Activated naive CD4-positive, alpha-beta T cell treated with anti-CD3 and anti-CD28 coated beads for 36 hours (primary cell): ENCODE measurements around the gene CALHM5. TPM values are rescaled to one million over a fixed set of nuclear protein-coding genes. Genes with fewer than 3 reads are reported as not detected.

ENCODE experiments used
- CTCF ChIA-PET: fragments of 350-600 bp; sonication (Branson Sonifier 250); formaldehyde crosslinking; loops from one replicate; lab custom pipeline; 2021; ENCODE audit warnings: antibody characterized with exemption; lab: Charles Lee
- DNase-seq: peaks from one replicate; pipeline ENCODE4 v3.0.0-alpha.2; 2020
- H3K27ac Mint-ChIP-seq: one replicate; pipeline ENCODE4 v1.8.0; 2021; ENCODE audit warnings: mild to moderate bottlenecking, mixed read lengths
- H3K27me3 Mint-ChIP-seq: one replicate; pipeline ENCODE4 v1.8.0; 2021; ENCODE audit warnings: low read depth, mixed read lengths
- H3K36me3 Mint-ChIP-seq: one replicate; pipeline ENCODE4 v1.8.0; 2021; ENCODE audit warnings: low read depth, mixed read lengths
- H3K4me1 Mint-ChIP-seq: one replicate; pipeline ENCODE4 v1.8.0; 2021; ENCODE audit warnings: low read depth, mixed read lengths
- H3K4me3 Mint-ChIP-seq: one replicate; pipeline ENCODE4 v1.8.0; 2021; ENCODE audit warnings: mild to moderate bottlenecking, moderate library complexity, mixed read lengths
- H3K9me3 Mint-ChIP-seq: one replicate; pipeline ENCODE4 v1.8.0; 2021; ENCODE audit warnings: mixed read lengths
- intact Hi-C: fragments of 100-400 bp; cut with micrococcal nuclease; formaldehyde crosslinking; loops from one replicate; pipeline ENCODE4 v1.15.1; 2023
- total RNA-seq, 2 experiments: library from RNA; stranded (reverse); gene quantifications; one replicate each; pipeline ENCODE4 v1.2.3, GENCODE V29; 2021

Gene CALHM5
- total RNA-seq = not detected

GRCh38 chr6:116511424-116512110, at the start of gene CALHM5:
Gene CALHM5, plus strand, starts transcription at chr6:116511639. Its CDS starts 58 bp downstream, at chr6:116511697.
- H3K9me3 Mint-ChIP-seq = peaks cover 4% of the 10 kb centered on the region
- H3K27me3 Mint-ChIP-seq = no peaks in the 10 kb centered on the region
- no peak within 1 kb of the TSS for H3K4me3 Mint-ChIP-seq
- H3K27ac Mint-ChIP-seq = no peak within 1 kb of the TSS
- no peaks in the 10 kb centered on the region for H3K36me3 Mint-ChIP-seq
- intact Hi-C loops = no loop called here
- CTCF ChIA-PET = interaction anchor here (1.2 to 1.6 kb wide), 2 partner anchors 13 to 224 kb away, joined by 3 to 4 read pairs; no protein-coding TSS in a partner anchor
- DNase-seq = no peak
- H3K4me1 Mint-ChIP-seq = no peaks in the 10 kb centered on the region

- DNase-seq = peak; percentile 54
- peaks cover 20% of the 10 kb centered on the region for H3K4me1 Mint-ChIP-seq
- no peak overlapping the region for H3K27ac Mint-ChIP-seq
- H3K9me3 Mint-ChIP-seq = no peaks in the 10 kb centered on the region
- H3K36me3 Mint-ChIP-seq = no peaks in the 10 kb centered on the region
- H3K4me3 Mint-ChIP-seq = peak overlapping the region; percentile 56
- peaks cover 22% of the 10 kb centered on the region for H3K27me3 Mint-ChIP-seq
- CTCF ChIA-PET = interaction anchor here (0.6 to 1.4 kb wide), 2 partner anchors 42 to 60 kb away, joined by 3 to 4 read pairs; no protein-coding TSS in a partner anchor
- intact Hi-C loops = loop anchor here (1.0 to 10.0 kb wide), 5 partner anchors 18 to 451 kb away; partner anchors contain the start of genes DSE and NT5DC1
Observed at GRCh38 chr6:116461932-116462885, 49.2 kb upstream of the CALHM5 start.

- CTCF ChIA-PET = interaction anchor here (0.7 to 1.4 kb wide), 4 partner anchors 18 to 175 kb away, joined by 3 to 4 read pairs (median 4); no protein-coding TSS in a partner anchor
- Mint-ChIP-seq H3K4me3 (no peak overlapping the region), H3K4me1 (peaks cover 20% of the 10 kb centered on the region), H3K27ac (no peak overlapping the region), H3K9me3 (no peaks in the 10 kb centered on the region), H3K36me3 (no peaks in the 10 kb centered on the region), H3K27me3 (peaks cover 22% of the 10 kb centered on the region)
- no peak for DNase-seq
- intact Hi-C loops = loop anchor here (2.0 to 10.0 kb wide), 4 partner anchors 91 to 452 kb away; partner anchors contain the start of genes DSE and NT5DC1
Observed at GRCh38 chr6:116463301-116463700, 48.1 kb upstream of the CALHM5 start.

- Mint-ChIP-seq H3K4me3 (no peak overlapping the region), H3K27ac (no peak overlapping the region), H3K4me1 (peaks cover 20% of the 10 kb centered on the region), H3K36me3 (no peaks in the 10 kb centered on the region), H3K27me3 (peaks cover 19% of the 10 kb centered on the region), H3K9me3 (no peaks in the 10 kb centered on the region)
- CTCF ChIA-PET = interaction anchor here (0.8 kb wide), 1 partner anchor 21 kb away, joined by 5 read pairs; no protein-coding TSS in a partner anchor
- intact Hi-C loops = loop anchor here (10.0 kb wide), 1 partner anchor 360 kb away; the partner anchor contains the start of gene NT5DC1
- no peak for DNase-seq
Observed at GRCh38 chr6:116465246-116465645, 46.2 kb upstream of the CALHM5 start.

- H3K27me3 Mint-ChIP-seq = peaks cover 12% of the 10 kb centered on the region
- intact Hi-C loops = loop anchor here (10.0 kb wide), 1 partner anchor 362 kb away; the partner anchor contains the start of gene NT5DC1
- DNase-seq = no peak
- no peaks in the 10 kb centered on the region for H3K36me3 Mint-ChIP-seq
- no peak overlapping the region for H3K27ac Mint-ChIP-seq
- peaks cover 14% of the 10 kb centered on the region for H3K4me1 Mint-ChIP-seq
- H3K4me3 Mint-ChIP-seq = no peak overlapping the region
- CTCF ChIA-PET = no interaction called here
- no peaks in the 10 kb centered on the region for H3K9me3 Mint-ChIP-seq
Observed at GRCh38 chr6:116467096-116467495, 44.3 kb upstream of the CALHM5 start.

- CTCF ChIA-PET = no interaction called here
- Mint-ChIP-seq H3K9me3 (no peaks in the 10 kb centered on the region), H3K4me3 (no peak overlapping the region), H3K4me1 (peaks cover 12% of the 10 kb centered on the region), H3K27me3 (peaks cover 10% of the 10 kb centered on the region), H3K27ac (no peak overlapping the region), H3K36me3 (no peaks in the 10 kb centered on the region)
- intact Hi-C loops = loop anchor here (10.0 kb wide), 1 partner anchor 363 kb away; the partner anchor contains the start of gene NT5DC1
- DNase-seq = no peak
Observed at GRCh38 chr6:116467514-116467913, 43.9 kb upstream of the CALHM5 start.

- no peak for DNase-seq
- Mint-ChIP-seq H3K4me1 (peaks cover 10% of the 10 kb centered on the region), H3K27me3 (peaks cover 3% of the 10 kb centered on the region), H3K36me3 (no peaks in the 10 kb centered on the region), H3K4me3 (no peak overlapping the region), H3K9me3 (no peaks in the 10 kb centered on the region), H3K27ac (no peak overlapping the region)
- intact Hi-C loops = loop anchor here (10.0 kb wide), 1 partner anchor 363 kb away; the partner anchor contains the start of gene NT5DC1
- CTCF ChIA-PET = interaction anchor here (0.6 kb wide), 1 partner anchor 17 kb away, joined by 4 read pairs; no protein-coding TSS in a partner anchor
Observed at GRCh38 chr6:116468293-116468692, 43.1 kb upstream of the CALHM5 start.

GRCh38 chr6:116471531-116471930, 39.9 kb upstream of the CALHM5 start:
- Mint-ChIP-seq H3K27me3 (no peaks in the 10 kb centered on the region), H3K4me1 (peaks cover 18% of the 10 kb centered on the region), H3K4me3 (no peak overlapping the region), H3K9me3 (no peaks in the 10 kb centered on the region), H3K36me3 (no peaks in the 10 kb centered on the region), H3K27ac (no peak overlapping the region)
- intact Hi-C loops = no loop called here
- CTCF ChIA-PET = no interaction called here
- no peak for DNase-seq

GRCh38 chr6:116472706-116473105, 38.7 kb upstream of the CALHM5 start:
- no peak overlapping the region for H3K4me3 Mint-ChIP-seq

GRCh38 chr6:116475141-116475540, 36.3 kb upstream of the CALHM5 start:
- H3K4me3 Mint-ChIP-seq = no peak overlapping the region
- H3K4me1 Mint-ChIP-seq = peaks cover 18% of the 10 kb centered on the region
- H3K27me3 Mint-ChIP-seq = peaks cover 3% of the 10 kb centered on the region
- H3K27ac Mint-ChIP-seq = no peak overlapping the region
- H3K36me3 Mint-ChIP-seq = no peaks in the 10 kb centered on the region
- intact Hi-C loops = loop anchor here (5.0 kb wide), 1 partner anchor 453 kb away; no protein-coding TSS in a partner anchor
- no peaks in the 10 kb centered on the region for H3K9me3 Mint-ChIP-seq
- no peak for DNase-seq
- CTCF ChIA-PET = no interaction called here

More at GRCh38 chr6:116472706-116473105, 38.7 kb upstream of the CALHM5 start:
- DNase-seq = no peak
- CTCF ChIA-PET = no interaction called here
- H3K4me1 Mint-ChIP-seq = peaks cover 18% of the 10 kb centered on the region
- no peaks in the 10 kb centered on the region for H3K27me3 Mint-ChIP-seq
- no peaks in the 10 kb centered on the region for H3K36me3 Mint-ChIP-seq
- H3K27ac Mint-ChIP-seq = no peak overlapping the region
- H3K9me3 Mint-ChIP-seq = no peaks in the 10 kb centered on the region
- intact Hi-C loops = no loop called here

- peaks cover 3% of the 10 kb centered on the region for H3K27me3 Mint-ChIP-seq
- peak; percentile 25 for DNase-seq
- H3K36me3 Mint-ChIP-seq = no peaks in the 10 kb centered on the region
- H3K4me1 Mint-ChIP-seq = peaks cover 18% of the 10 kb centered on the region
- no peaks in the 10 kb centered on the region for H3K9me3 Mint-ChIP-seq
- CTCF ChIA-PET = no interaction called here
- intact Hi-C loops = loop anchor here (5.0 kb wide), 1 partner anchor 454 kb away; no protein-coding TSS in a partner anchor
- no peak overlapping the region for H3K27ac Mint-ChIP-seq
- no peak overlapping the region for H3K4me3 Mint-ChIP-seq
Observed at GRCh38 chr6:116476002-116476678, 35.3 kb upstream of the CALHM5 start.
